ENCODE measurements around the gene LAPTM5.

GRCh38 chr1:30751830-30752650 lies 5.5 kb downstream of the LAPTM5 start:
- no peak for TF ChIP-seq CTCF (conservative IDR thresholded peaks at IDR 0.05; ENCODE audit: low read depth, low read length)
- TF ChIP-seq EZH2 (IDR thresholded peaks at IDR 0.05; ENCODE audit: low read length, unreplicated experiment) = no peak

Measured in PC-3 (cell line).